Parathyroid adenoma (tissue), 2 donors: ENCODE measurements around the gene C20orf202.
"Not testable (repeated sequence)": the region's sequence is repeated elsewhere in the genome, so short reads cannot be mapped to it uniquely, and the experiment has no call there.

ENCODE experiments used
- H2AFZ ChIP-seq: fragments of 300-600 bp; sonication (generic); one replicate; pipeline ENCODE4 v1.7.0; 2017; ENCODE audit warnings: antibody characterized with exemption, mild to moderate bottlenecking
- H3K27ac ChIP-seq: fragments of 300-600 bp; sonication (generic); one replicate; pipeline ENCODE4 v1.7.0; 2017
- H3K27me3 ChIP-seq: fragments of 300-600 bp; sonication (generic); one replicate; pipeline ENCODE4 v1.7.0; 2017; ENCODE audit warnings: low read length; ENCODE audit not compliant: control insufficient read depth, insufficient read depth
- H3K36me3 ChIP-seq: fragments of 300-600 bp; sonication (generic); one replicate; pipeline ENCODE4 v1.7.0; 2017; ENCODE audit warnings: low read length; ENCODE audit not compliant: control insufficient read depth, insufficient read depth
- H3K4me1 ChIP-seq: fragments of 300-600 bp; sonication (generic); one replicate; pipeline ENCODE4 v1.7.0; 2017; ENCODE audit warnings: control low read depth
- H3K4me2 ChIP-seq: fragments of 300-600 bp; sonication (generic); one replicate; pipeline ENCODE4 v1.7.0; 2017; ENCODE audit warnings: low read length
- H3K4me3 ChIP-seq: fragments of 300-600 bp; sonication (generic); one replicate; pipeline ENCODE4 v1.7.0; 2017; ENCODE audit warnings: low read depth, low read length
- H3K79me2 ChIP-seq: fragments of 300-600 bp; sonication (generic); one replicate; pipeline ENCODE4 v1.7.0; 2017; ENCODE audit warnings: control low read depth
- H3K9ac ChIP-seq: fragments of 300-600 bp; sonication (generic); one replicate; pipeline ENCODE4 v1.7.0; 2017; ENCODE audit warnings: mild to moderate bottlenecking
- H3K9me3 ChIP-seq: fragments of 300-600 bp; sonication (generic); one replicate; pipeline ENCODE4 v1.7.0; 2017; ENCODE audit warnings: low read length; ENCODE audit not compliant: control insufficient read depth
- TF ChIP-seq, protein P1 (sequence below): fragments of 300-600 bp; sonication (generic); IDR thresholded peaks from one replicate; pipeline ENCODE4 v1.7.0; 2017; ENCODE audit warnings: antibody characterized with exemption, mild to moderate bottlenecking
- donor health status: primary hyperparathyroidism.

C20orf202 gene

DNA sequence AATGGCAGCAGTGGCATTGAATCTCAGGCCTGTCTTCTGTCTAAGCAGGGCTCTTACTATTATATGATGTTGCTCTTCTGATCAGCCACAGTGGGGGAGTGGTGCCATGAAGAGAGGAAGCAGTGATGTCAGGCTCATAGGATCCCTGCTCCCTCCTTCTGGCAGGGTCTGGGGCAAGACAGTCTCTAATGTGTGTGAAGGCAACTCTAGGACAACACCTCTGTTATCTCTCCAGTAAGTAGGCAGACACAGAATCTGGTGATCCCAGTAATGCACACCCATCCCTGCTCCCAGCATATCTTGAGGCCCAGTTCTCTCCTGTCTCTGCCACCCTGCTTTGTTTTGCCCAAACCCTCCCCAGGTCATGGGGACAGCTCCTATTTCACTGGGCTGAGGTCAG, 8.8 kb downstream of the C20orf202 start:
- H3K4me2 ChIP-seq: no peak overlapping the region

DNA sequence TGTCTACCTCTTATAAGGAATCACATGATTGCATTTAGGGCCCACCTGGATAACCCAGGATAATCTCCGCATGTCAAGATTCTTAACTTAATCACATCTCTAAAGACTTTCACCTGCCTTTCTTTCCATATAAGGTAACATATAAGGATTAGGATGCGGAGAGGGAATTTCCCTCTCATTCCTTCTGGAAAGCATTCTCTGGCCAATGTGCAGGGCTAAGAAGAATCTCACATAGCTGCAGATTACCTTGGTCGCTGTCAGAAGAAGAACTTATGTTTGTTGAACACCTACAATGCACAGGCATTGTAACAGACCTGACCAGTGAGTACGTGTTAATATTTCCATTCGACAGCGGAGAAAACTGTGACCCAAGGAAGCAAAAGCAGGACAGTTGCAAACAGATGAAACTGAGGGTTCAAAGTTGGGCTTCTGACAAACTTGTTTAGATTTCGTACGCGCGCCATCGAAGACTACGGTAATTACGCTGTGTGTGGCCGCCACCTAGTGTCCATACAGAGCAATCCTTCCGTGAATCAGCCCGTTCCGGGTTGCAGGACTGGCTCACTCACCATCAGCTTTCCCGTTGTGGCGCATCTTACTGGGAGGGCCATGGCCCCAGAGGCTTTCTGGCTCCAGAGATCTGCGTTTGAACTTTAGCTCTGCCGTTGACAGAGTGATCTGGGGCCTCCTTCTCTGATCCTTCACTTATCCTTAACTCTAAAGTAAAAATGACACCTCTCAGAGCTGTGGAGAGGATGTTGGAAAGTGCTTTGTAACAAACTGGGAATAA, 9.5 kb downstream of the C20orf202 start:
- no peak overlapping the region for H3K9ac ChIP-seq
- peak overlapping the region; percentile 25 for H3K4me2 ChIP-seq

More for the DNA sequence above, 8.8 kb downstream of the C20orf202 start:
- Histone ChIP-seq H3K4me3 (no peak overlapping the region), H2AFZ (no peak overlapping the region), H3K4me1 (no peaks in the 10 kb centered on the region), H3K9ac (no peak overlapping the region), H3K79me2 (no peaks in the 10 kb centered on the region), H3K27ac (no peak overlapping the region), H3K27me3 (no peaks in the 10 kb centered on the region), H3K9me3 (no peaks in the 10 kb centered on the region), H3K36me3 (no peaks in the 10 kb centered on the region)
- TF ChIP-seq, protein P1, sequence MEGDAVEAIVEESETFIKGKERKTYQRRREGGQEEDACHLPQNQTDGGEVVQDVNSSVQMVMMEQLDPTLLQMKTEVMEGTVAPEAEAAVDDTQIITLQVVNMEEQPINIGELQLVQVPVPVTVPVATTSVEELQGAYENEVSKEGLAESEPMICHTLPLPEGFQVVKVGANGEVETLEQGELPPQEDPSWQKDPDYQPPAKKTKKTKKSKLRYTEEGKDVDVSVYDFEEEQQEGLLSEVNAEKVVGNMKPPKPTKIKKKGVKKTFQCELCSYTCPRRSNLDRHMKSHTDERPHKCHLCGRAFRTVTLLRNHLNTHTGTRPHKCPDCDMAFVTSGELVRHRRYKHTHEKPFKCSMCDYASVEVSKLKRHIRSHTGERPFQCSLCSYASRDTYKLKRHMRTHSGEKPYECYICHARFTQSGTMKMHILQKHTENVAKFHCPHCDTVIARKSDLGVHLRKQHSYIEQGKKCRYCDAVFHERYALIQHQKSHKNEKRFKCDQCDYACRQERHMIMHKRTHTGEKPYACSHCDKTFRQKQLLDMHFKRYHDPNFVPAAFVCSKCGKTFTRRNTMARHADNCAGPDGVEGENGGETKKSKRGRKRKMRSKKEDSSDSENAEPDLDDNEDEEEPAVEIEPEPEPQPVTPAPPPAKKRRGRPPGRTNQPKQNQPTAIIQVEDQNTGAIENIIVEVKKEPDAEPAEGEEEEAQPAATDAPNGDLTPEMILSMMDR: no peak

DNA sequence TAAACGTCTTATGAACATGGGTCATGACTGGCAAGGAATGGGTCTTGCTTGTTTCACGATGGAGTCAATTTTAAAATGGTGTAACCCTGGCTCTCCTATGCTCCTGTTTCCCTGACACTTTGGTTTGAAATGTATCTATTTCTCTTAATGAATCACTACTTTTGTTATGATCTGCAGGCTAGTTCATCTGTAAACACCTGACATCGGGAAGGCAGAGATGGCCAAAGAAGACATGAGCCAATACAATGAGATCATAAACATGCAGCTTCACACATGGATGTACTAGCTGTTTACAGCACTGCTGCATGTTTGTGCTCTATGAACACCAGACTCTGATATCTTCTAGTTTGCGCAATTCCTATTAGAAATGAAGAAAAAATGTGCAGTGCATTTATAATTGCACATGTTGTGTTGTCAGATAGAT, 11.6 kb downstream of the C20orf202 start:
- Histone ChIP-seq H3K27me3 (no peaks in the 10 kb centered on the region), H3K4me3 (no peak overlapping the region), H3K9me3 (no peaks in the 10 kb centered on the region), H3K4me1 (no peaks in the 10 kb centered on the region), H3K79me2 (no peaks in the 10 kb centered on the region), H3K36me3 (no peaks in the 10 kb centered on the region), H3K4me2 (no peak overlapping the region), H3K27ac (no peak overlapping the region), H3K9ac (no peak overlapping the region), H2AFZ (no peak overlapping the region)
- TF ChIP-seq, protein P1: no peak

More for the DNA sequence above, 9.5 kb downstream of the C20orf202 start:
- H2AFZ ChIP-seq: peak overlapping the region; percentile 69
- H3K9me3 ChIP-seq: no peaks in the 10 kb centered on the region
- no peaks in the 10 kb centered on the region for H3K79me2 ChIP-seq
- TF ChIP-seq, protein P1: peak; percentile 69
- no peaks in the 10 kb centered on the region for H3K27me3 ChIP-seq
- H3K4me1 ChIP-seq: no peaks in the 10 kb centered on the region
- H3K4me3 ChIP-seq: no peak overlapping the region
- no peak overlapping the region for H3K27ac ChIP-seq
- H3K36me3 ChIP-seq: no peaks in the 10 kb centered on the region

DNA sequence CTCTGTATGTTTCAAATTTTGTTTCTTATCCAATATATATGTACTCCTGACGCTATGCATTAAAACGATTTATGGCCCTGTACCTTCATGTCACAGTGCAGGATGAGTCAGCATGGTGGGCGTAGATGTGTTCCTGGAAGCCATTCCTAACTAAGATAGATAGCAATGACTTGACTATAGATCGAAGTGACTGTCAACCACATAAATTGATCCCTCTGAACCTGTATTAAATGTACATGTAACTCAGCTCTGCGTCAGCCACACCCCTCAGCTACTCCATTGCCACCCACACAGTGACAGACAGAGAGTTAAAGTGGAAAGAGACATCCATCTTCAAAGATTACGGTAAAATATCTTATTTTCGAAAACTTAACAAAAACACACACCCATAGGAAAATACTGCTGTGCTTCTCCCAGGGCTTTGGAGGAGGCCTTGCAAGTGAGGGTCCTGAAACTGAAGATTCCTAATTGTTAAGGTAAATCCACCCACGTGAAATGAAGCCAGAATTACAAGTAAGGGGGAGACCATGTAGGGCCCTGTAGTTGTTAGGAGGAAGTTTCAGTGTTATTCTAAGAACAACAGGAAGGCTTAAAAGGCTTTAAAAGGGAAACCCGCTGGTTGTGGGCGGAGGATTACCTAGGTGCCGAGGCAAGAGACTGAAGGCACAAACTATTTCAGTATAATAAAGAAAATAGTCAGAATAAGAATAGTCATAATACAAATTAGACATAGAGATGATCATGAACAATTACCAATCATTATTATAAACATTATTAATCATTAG, 12.3 kb downstream of the C20orf202 start:
- no peaks in the 10 kb centered on the region for H3K36me3 ChIP-seq
- no peaks in the 10 kb centered on the region for H3K79me2 ChIP-seq
- H3K27ac ChIP-seq: no peak overlapping the region
- no peaks in the 10 kb centered on the region for H3K9me3 ChIP-seq
- H3K4me3 ChIP-seq: no peak overlapping the region
- H3K4me2 ChIP-seq: no peak overlapping the region
- H3K9ac ChIP-seq: no peak overlapping the region
- no peaks in the 10 kb centered on the region for H3K4me1 ChIP-seq
- H2AFZ ChIP-seq: no peak overlapping the region
- no peaks in the 10 kb centered on the region for H3K27me3 ChIP-seq
- TF ChIP-seq, protein P1: no peak

DNA sequence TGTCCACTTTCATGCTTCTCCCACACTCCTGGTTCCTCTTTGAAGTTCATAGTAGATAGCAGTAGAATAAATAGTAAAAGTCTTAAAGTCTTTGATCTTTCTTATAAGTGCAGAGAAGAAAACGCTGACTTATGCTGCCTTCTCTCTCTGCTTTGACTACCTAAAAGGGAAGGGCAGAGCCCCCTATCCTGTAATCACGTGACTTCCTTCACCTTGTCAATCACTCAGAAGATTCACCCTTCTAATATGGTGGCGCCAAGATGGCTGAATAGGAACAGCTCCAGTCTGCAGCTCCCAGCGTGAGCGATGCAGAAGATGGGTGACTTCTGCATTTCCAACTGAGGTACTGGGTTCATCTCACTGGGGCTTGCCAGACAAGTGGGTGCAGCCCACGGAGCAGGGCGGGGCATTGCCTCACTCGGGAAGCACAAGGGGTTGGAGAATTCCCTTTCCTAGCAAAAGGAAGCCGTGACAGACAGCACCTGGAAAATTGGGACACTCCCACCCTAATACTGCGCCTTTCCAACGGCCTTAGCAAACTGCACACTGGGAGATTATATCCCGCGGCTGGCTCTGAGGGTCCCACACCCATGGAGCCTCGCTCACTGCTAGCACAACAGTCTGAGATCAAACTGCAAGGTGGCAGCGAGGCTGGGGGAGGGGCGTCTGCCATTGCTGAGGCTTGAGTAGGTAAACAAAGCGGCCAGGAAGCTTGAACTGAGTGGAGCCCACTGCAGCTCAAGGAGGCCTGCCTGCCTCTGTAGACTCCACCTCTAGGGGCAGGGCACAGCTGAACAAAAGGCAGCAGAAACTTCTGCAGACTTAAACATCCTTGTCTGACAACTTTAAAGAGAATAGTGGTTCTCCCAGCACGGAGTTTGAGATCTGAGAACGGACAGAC, 13.5 kb downstream of the C20orf202 start:
- H3K27me3 ChIP-seq, H3K36me3 ChIP-seq, H3K9me3 ChIP-seq, H3K27ac ChIP-seq, H3K4me3 ChIP-seq, H3K4me2 ChIP-seq, H3K4me1 ChIP-seq, H3K9ac ChIP-seq, H3K79me2 ChIP-seq: not testable (repeated sequence)
- H2AFZ ChIP-seq: peak overlapping the region; percentile 43

DNA sequence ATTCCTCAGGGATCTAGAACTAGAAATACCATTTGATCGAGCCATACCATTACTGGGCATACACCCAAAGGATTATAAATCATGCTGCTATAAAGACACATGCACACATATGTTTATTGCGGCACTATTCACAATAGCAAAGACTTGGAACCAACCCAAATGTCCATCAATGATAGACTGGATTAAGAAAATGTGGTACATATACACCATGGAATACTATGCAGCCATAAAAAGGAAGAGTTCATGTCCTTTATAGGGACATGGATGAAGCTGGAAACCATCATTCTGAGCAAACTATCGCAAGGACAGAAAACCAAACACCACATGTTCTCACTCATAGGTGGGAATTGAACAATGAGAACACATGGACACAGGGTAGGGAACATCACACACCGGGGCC, 19.5 kb downstream of the C20orf202 start:
- not testable (repeated sequence) for H3K4me2 ChIP-seq, H3K4me3 ChIP-seq, H3K9ac ChIP-seq, H3K27me3 ChIP-seq, H2AFZ ChIP-seq, H3K27ac ChIP-seq, H3K36me3 ChIP-seq, H3K4me1 ChIP-seq, H3K79me2 ChIP-seq, H3K9me3 ChIP-seq
